Measurements from ENCODE around the gene NPW.

Gene NPW

DNA sequence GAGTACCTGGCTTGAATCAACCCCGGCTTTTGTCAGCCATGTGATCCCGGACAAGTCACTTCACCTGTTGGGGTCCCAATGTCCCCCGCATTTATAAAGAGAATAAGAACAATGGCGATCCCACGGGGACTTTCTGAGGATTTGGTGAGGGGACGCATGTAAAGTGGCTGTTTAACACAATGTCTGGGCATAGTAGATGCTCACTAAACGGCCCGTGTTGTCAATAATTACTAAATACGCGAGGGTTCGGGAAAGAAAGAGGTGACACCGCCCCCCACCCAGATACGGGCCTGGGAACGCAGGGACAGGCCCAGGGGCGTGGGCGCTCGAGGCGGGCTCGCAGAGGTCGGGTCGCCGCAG is 28.0 kb upstream of the NPW start:
- peaks cover 33% of the 10 kb centered on the region for H3K4me1 ChIP-seq (ENCODE audit: insufficient read depth, insufficient read length)

GRCh38 chr16:1991948-1992703 is 27.5 kb upstream of the NPW start:
- DNase-seq (ENCODE audit: low read depth, low spot score): peak; percentile 90
- Histone ChIP-seq H3K9ac (ENCODE audit: insufficient read length, low read depth) (peak overlapping the region; percentile 91), H3K9me3 (ENCODE audit: insufficient read depth, low read length) (no peaks in the 10 kb centered on the region), H3K4me1 (ENCODE audit: insufficient read depth, insufficient read length) (peaks cover 29% of the 10 kb centered on the region), H3K36me3 (ENCODE audit: insufficient read depth, insufficient read length, low read length) (peaks cover 29% of the 10 kb centered on the region), H3K4me3 (ENCODE audit: insufficient read length, low read depth) (peak overlapping the region; percentile 85), H3K27me3 (ENCODE audit: insufficient read depth, insufficient read length) (peaks cover 28% of the 10 kb centered on the region)
- TF ChIP-seq ZNF274 (IDR thresholded peaks at IDR 0.05; ENCODE audit: low read depth, low read length): no peak
- TF ChIP-seq SUZ12 (IDR thresholded peaks at IDR 0.05; ENCODE audit: extremely low read depth, insufficient read depth, insufficient read length): no peak
- no peak for TF ChIP-seq YY1 (IDR thresholded peaks at IDR 0.05; ENCODE audit: insufficient read depth, insufficient read length)

More for the DNA sequence above, 28.0 kb upstream of the NPW start:
- Histone ChIP-seq H3K4me3 (ENCODE audit: insufficient read length, low read depth) (peak overlapping the region; percentile 31), H3K9me3 (ENCODE audit: insufficient read depth, low read length) (no peaks in the 10 kb centered on the region), H3K36me3 (ENCODE audit: insufficient read depth, insufficient read length, low read length) (peaks cover 29% of the 10 kb centered on the region), H3K9ac (ENCODE audit: insufficient read length, low read depth) (peak overlapping the region; percentile 69), H3K27me3 (ENCODE audit: insufficient read depth, insufficient read length) (peaks cover 28% of the 10 kb centered on the region)
- DNase-seq (ENCODE audit: low read depth, low spot score): no peak
- TF ChIP-seq YY1 (IDR thresholded peaks at IDR 0.05; ENCODE audit: insufficient read depth, insufficient read length) (no peak), ZNF274 (IDR thresholded peaks at IDR 0.05; ENCODE audit: low read depth, low read length) (no peak), SUZ12 (IDR thresholded peaks at IDR 0.05; ENCODE audit: extremely low read depth, insufficient read depth, insufficient read length) (no peak)

DNA sequence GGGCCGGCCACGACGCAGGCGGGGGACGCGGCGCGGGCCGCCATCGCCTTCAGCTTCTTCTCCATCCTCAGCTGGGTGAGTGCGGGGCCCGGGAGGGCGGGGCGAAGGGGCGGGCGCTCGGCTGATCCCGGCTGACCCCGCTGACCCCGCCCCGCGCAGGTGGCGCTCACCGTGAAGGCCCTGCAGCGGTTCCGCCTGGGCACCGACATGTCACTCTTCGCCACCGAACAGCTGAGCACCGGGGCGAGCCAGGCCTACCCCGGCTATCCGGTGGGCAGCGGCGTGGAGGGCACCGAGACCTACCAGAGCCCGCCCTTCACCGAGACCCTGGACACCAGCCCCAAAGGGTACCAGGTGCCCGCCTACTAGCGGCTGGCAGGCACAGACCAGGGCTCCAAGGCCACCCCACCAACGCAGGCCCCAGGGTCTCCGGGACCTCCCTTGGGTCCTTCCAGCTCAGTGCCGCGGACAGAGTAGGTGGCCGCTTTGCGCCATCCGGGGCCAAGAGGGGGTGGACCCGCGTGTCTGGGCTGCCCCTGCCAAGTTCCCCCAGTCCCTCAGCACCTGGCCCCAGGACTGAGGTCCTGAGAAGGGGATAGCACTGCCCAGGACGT is 26.8 kb upstream of the NPW start:
- no peaks in the 10 kb centered on the region for H3K9me3 ChIP-seq (ENCODE audit: insufficient read depth, low read length)
- TF ChIP-seq ZNF274 (IDR thresholded peaks at IDR 0.05; ENCODE audit: low read depth, low read length) (no peak), SUZ12 (IDR thresholded peaks at IDR 0.05; ENCODE audit: extremely low read depth, insufficient read depth, insufficient read length) (no peak), YY1 (IDR thresholded peaks at IDR 0.05; ENCODE audit: insufficient read depth, insufficient read length) (no peak)
- H3K27me3 ChIP-seq (ENCODE audit: insufficient read depth, insufficient read length): peaks cover 28% of the 10 kb centered on the region
- peak overlapping the region; percentile 91 for H3K9ac ChIP-seq (ENCODE audit: insufficient read length, low read depth)
- peaks cover 29% of the 10 kb centered on the region for H3K4me1 ChIP-seq (ENCODE audit: insufficient read depth, insufficient read length)
- no peak for DNase-seq (ENCODE audit: low read depth, low spot score)
- H3K4me3 ChIP-seq (ENCODE audit: insufficient read length, low read depth): peak overlapping the region; percentile 85
- peaks cover 32% of the 10 kb centered on the region for H3K36me3 ChIP-seq (ENCODE audit: insufficient read depth, insufficient read length, low read length)

GRCh38 chr16:1993731-1994131 is 25.9 kb upstream of the NPW start:
- no peak for DNase-seq (ENCODE audit: low read depth, low spot score)
- Histone ChIP-seq H3K9me3 (ENCODE audit: insufficient read depth, low read length) (no peaks in the 10 kb centered on the region), H3K4me3 (ENCODE audit: insufficient read length, low read depth) (peak overlapping the region; percentile 85), H3K27me3 (ENCODE audit: insufficient read depth, insufficient read length) (peaks cover 25% of the 10 kb centered on the region), H3K9ac (ENCODE audit: insufficient read length, low read depth) (no peak overlapping the region), H3K36me3 (ENCODE audit: insufficient read depth, insufficient read length, low read length) (peaks cover 35% of the 10 kb centered on the region), H3K4me1 (ENCODE audit: insufficient read depth, insufficient read length) (peaks cover 29% of the 10 kb centered on the region)
- TF ChIP-seq YY1 (IDR thresholded peaks at IDR 0.05; ENCODE audit: insufficient read depth, insufficient read length): no peak
- no peak for TF ChIP-seq ZNF274 (IDR thresholded peaks at IDR 0.05; ENCODE audit: low read depth, low read length)
- TF ChIP-seq SUZ12 (IDR thresholded peaks at IDR 0.05; ENCODE audit: extremely low read depth, insufficient read depth, insufficient read length): no peak

DNA sequence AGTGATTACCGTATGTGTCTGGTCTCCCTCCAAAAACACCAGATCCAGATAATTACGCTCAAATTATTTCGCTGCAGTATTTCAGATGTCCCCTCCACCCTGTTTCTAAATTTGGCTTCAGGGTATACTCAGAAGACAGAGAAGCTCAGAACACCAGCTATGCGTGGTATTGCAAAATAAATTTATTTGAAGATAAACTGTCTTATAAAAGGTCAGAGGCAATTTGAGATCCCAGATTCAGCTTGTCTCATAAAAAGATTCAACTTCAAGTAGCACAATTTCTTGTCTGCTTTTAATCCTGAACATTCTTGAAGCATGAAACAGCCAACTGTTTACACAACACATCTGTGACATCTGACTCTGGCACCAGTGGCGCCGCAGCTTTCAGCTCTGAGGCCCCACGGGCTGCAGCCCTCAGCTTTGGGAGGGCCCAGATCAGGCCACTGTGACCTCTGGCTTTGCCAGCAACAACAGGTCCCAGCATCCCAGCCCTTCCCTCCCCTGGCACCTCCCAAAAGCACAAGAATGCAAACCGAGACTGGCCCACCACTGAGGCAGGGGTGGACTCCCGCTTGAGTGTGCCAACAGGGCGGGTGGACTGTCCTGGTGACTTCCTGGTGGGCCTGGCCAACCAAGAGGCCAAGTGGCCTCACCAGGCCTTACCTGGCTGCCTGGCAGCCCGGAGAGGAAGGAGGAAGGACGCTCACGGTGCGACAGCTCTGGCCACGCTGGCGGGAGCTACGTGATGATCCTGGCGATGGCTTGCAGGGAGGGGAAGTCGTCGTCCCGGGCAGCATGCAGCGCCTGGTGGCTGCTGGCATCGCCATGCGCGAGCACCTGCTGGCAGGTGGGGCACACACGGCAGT is 21.9 kb upstream of the NPW start:
- no peak for TF ChIP-seq YY1 (IDR thresholded peaks at IDR 0.05; ENCODE audit: insufficient read depth, insufficient read length)
- no peak overlapping the region for H3K9ac ChIP-seq (ENCODE audit: insufficient read length, low read depth)
- no peak overlapping the region for H3K4me3 ChIP-seq (ENCODE audit: insufficient read length, low read depth)
- H3K9me3 ChIP-seq (ENCODE audit: insufficient read depth, low read length): no peaks in the 10 kb centered on the region
- peaks cover 75% of the 10 kb centered on the region for H3K36me3 ChIP-seq (ENCODE audit: insufficient read depth, insufficient read length, low read length)
- H3K4me1 ChIP-seq (ENCODE audit: insufficient read depth, insufficient read length): peaks cover 16% of the 10 kb centered on the region
- no peaks in the 10 kb centered on the region for H3K27me3 ChIP-seq (ENCODE audit: insufficient read depth, insufficient read length)
- DNase-seq (ENCODE audit: low read depth, low spot score): no peak

DNA sequence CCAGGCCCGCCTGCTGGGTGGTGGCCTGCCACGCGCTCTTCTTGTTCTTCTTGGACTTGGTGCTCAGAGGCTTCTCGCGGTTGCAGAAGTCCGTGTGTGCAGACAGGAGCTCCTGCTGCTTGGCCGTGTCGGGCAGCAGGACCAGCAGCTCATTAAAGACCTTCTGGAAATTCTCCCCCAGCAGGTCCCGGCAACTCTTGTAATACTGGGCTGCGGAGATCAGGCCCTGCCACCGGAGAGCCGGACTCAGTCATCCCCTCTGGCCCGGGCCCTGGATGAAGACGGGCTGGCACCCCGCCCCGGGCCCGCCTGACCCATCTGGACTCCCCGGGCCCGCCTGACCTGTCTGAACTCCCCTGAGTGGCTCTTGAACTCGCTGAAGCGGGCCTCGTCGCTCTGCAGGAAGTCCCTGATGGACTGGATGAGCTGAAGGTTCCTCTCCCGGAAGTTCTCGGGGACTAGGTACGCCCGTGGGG is 21.2 kb upstream of the NPW start:
- peaks cover 79% of the 10 kb centered on the region for H3K36me3 ChIP-seq (ENCODE audit: insufficient read depth, insufficient read length, low read length)

More for the DNA sequence above, 21.2 kb upstream of the NPW start:
- no peak overlapping the region for H3K9ac ChIP-seq (ENCODE audit: insufficient read length, low read depth)
- no peaks in the 10 kb centered on the region for H3K27me3 ChIP-seq (ENCODE audit: insufficient read depth, insufficient read length)
- H3K4me3 ChIP-seq (ENCODE audit: insufficient read length, low read depth): no peak overlapping the region
- peaks cover 12% of the 10 kb centered on the region for H3K4me1 ChIP-seq (ENCODE audit: insufficient read depth, insufficient read length)
- DNase-seq (ENCODE audit: low read depth, low spot score): no peak
- no peaks in the 10 kb centered on the region for H3K9me3 ChIP-seq (ENCODE audit: insufficient read depth, low read length)
- no peak for TF ChIP-seq YY1 (IDR thresholded peaks at IDR 0.05; ENCODE audit: insufficient read depth, insufficient read length)
- TF ChIP-seq ZNF274 (IDR thresholded peaks at IDR 0.05; ENCODE audit: low read depth, low read length): no peak
- no peak for TF ChIP-seq SUZ12 (IDR thresholded peaks at IDR 0.05; ENCODE audit: extremely low read depth, insufficient read depth, insufficient read length)
